Measurements from ENCODE around the gene HDAC8.
A peak's percentile ranks its signal among the peaks of the same experiment; 100 is the strongest.
"Not testable (repeated sequence)": the region's sequence is repeated elsewhere in the genome, so short reads cannot be mapped to it uniquely, and the experiment has no call there.

HDAC8 gene

GRCh38 chrX:72566448-72566847 lies 6.2 kb downstream of the HDAC8 start:
- Histone ChIP-seq H3K4me3 (no peak overlapping the region), H3K27me3 (ENCODE audit: low read depth) (no peaks in the 10 kb centered on the region), H3K36me3 (replicated peaks) (peaks cover 63% of the 10 kb centered on the region), H3K4me1 (peaks cover 10% of the 10 kb centered on the region), H3K9me3 (no peaks in the 10 kb centered on the region)
- in situ Hi-C loops (cut with MboI; ENCODE audit: low sequenced_read_pairs) = no loop called here
- DNase-seq (ENCODE audit: low spot score in 2 of 2) = no peak

- in situ Hi-C loops (cut with MboI; ENCODE audit: low sequenced_read_pairs); H3K4me3 ChIP-seq: not testable (repeated sequence)
Observed at GRCh38 chrX:72559655-72560054, 13.0 kb downstream of the HDAC8 start.

GRCh38 chrX:72554448-72555140 lies 18.0 kb downstream of the HDAC8 start:
- H3K36me3 ChIP-seq (replicated peaks) = peaks cover 3% of the 10 kb centered on the region; the same call in 1 of the 2 replicates
- no peaks in the 10 kb centered on the region for H3K27me3 ChIP-seq (ENCODE audit: low read depth)
- peak; percentile 47 to 82 for DNase-seq (ENCODE audit: low spot score in 2 of 2)
- H3K4me3 ChIP-seq = peak overlapping the region; percentile 13
- peaks cover 9% of the 10 kb centered on the region for H3K4me1 ChIP-seq
- in situ Hi-C loops (cut with MboI; ENCODE audit: low sequenced_read_pairs) = no loop called here
- H3K9me3 ChIP-seq = no peaks in the 10 kb centered on the region

More at GRCh38 chrX:72559655-72560054, 13.0 kb downstream of the HDAC8 start:
- H3K9me3 ChIP-seq; H3K4me1 ChIP-seq; H3K27me3 ChIP-seq (ENCODE audit: low read depth); DNase-seq (ENCODE audit: low spot score in 2 of 2): not testable (repeated sequence)
- peaks cover 25% of the 10 kb centered on the region for H3K36me3 ChIP-seq (replicated peaks)

- H3K4me1 ChIP-seq; DNase-seq (ENCODE audit: low spot score in 2 of 2); H3K27me3 ChIP-seq (ENCODE audit: low read depth); in situ Hi-C loops (cut with MboI; ENCODE audit: low sequenced_read_pairs); H3K36me3 ChIP-seq (replicated peaks); H3K9me3 ChIP-seq; H3K4me3 ChIP-seq: not testable (repeated sequence)
Observed at GRCh38 chrX:72552443-72552842, 20.2 kb downstream of the HDAC8 start.

GRCh38 chrX:72545990-72546389 lies 26.7 kb downstream of the HDAC8 start:
- in situ Hi-C loops (cut with MboI; ENCODE audit: low sequenced_read_pairs) = loop anchor here (25.0 kb wide), 1 partner anchor 259 kb away; the partner anchor contains the start of gene RPS4X

GRCh38 chrX:72540318-72540717 lies 32.3 kb downstream of the HDAC8 start:
- H3K9me3 ChIP-seq = no peaks in the 10 kb centered on the region
- H3K4me1 ChIP-seq = no peaks in the 10 kb centered on the region
- in situ Hi-C loops (cut with MboI; ENCODE audit: low sequenced_read_pairs) = loop anchor here (25.0 kb wide), 1 partner anchor 253 kb away; the partner anchor contains the start of gene RPS4X
- H3K27me3 ChIP-seq (ENCODE audit: low read depth) = no peaks in the 10 kb centered on the region
- peak in 1 of 2 experiments; percentile 50 for DNase-seq (ENCODE audit: low spot score in 2 of 2)
- no peak overlapping the region for H3K4me3 ChIP-seq
- peaks cover 3% of the 10 kb centered on the region; the same call in 1 of the 2 replicates for H3K36me3 ChIP-seq (replicated peaks)

More at GRCh38 chrX:72545990-72546389, 26.7 kb downstream of the HDAC8 start:
- Histone ChIP-seq H3K9me3 (no peaks in the 10 kb centered on the region), H3K36me3 (replicated peaks) (peaks cover 3% of the 10 kb centered on the region; the same call in 1 of the 2 replicates), H3K27me3 (ENCODE audit: low read depth) (no peaks in the 10 kb centered on the region), H3K4me3 (no peak overlapping the region), H3K4me1 (no peaks in the 10 kb centered on the region)
- no peak for DNase-seq (ENCODE audit: low spot score in 2 of 2)

- no peak overlapping the region for H3K4me3 ChIP-seq
- no peaks in the 10 kb centered on the region for H3K9me3 ChIP-seq
- in situ Hi-C loops (cut with MboI; ENCODE audit: low sequenced_read_pairs) = loop anchor here (25.0 kb wide), 1 partner anchor 253 kb away; the partner anchor contains the start of gene RPS4X
- no peak for DNase-seq (ENCODE audit: low spot score in 2 of 2)
- H3K36me3 ChIP-seq (replicated peaks) = peaks cover 3% of the 10 kb centered on the region; the same call in 1 of the 2 replicates
- H3K27me3 ChIP-seq (ENCODE audit: low read depth) = no peaks in the 10 kb centered on the region
- no peaks in the 10 kb centered on the region for H3K4me1 ChIP-seq
Observed at GRCh38 chrX:72539822-72540221, 32.8 kb downstream of the HDAC8 start.

GRCh38 chrX:72536542-72536941 lies 36.1 kb downstream of the HDAC8 start:
- DNase-seq (ENCODE audit: low spot score in 2 of 2) = no peak
- no peaks in the 10 kb centered on the region for H3K36me3 ChIP-seq (replicated peaks)
- H3K4me3 ChIP-seq = no peak overlapping the region
- no peaks in the 10 kb centered on the region for H3K27me3 ChIP-seq (ENCODE audit: low read depth)
- in situ Hi-C loops (cut with MboI; ENCODE audit: low sequenced_read_pairs) = loop anchor here (25.0 kb wide), 1 partner anchor 249 kb away; the partner anchor contains the start of gene RPS4X
- no peaks in the 10 kb centered on the region for H3K9me3 ChIP-seq
- H3K4me1 ChIP-seq = no peaks in the 10 kb centered on the region

GRCh38 chrX:72532366-72532765 lies 40.3 kb downstream of the HDAC8 start:
- H3K9me3 ChIP-seq = no peaks in the 10 kb centered on the region
- H3K36me3 ChIP-seq (replicated peaks) = no peaks in the 10 kb centered on the region
- H3K4me1 ChIP-seq = no peaks in the 10 kb centered on the region
- in situ Hi-C loops (cut with MboI; ENCODE audit: low sequenced_read_pairs) = loop anchor here (25.0 kb wide), 1 partner anchor 245 kb away; the partner anchor contains the start of gene RPS4X
- no peaks in the 10 kb centered on the region for H3K27me3 ChIP-seq (ENCODE audit: low read depth)
- no peak for DNase-seq (ENCODE audit: low spot score in 2 of 2)
- H3K4me3 ChIP-seq = no peak overlapping the region

GRCh38 chrX:72526534-72527508 lies 45.8 kb downstream of the HDAC8 start:
- H3K36me3 ChIP-seq (replicated peaks) = no peaks in the 10 kb centered on the region
- H3K9me3 ChIP-seq = no peaks in the 10 kb centered on the region
- no peaks in the 10 kb centered on the region for H3K27me3 ChIP-seq (ENCODE audit: low read depth)
- in situ Hi-C loops (cut with MboI; ENCODE audit: low sequenced_read_pairs) = loop anchor here (25.0 kb wide), 1 partner anchor 240 kb away; the partner anchor contains the start of gene RPS4X
- H3K4me1 ChIP-seq = no peaks in the 10 kb centered on the region
- no peak overlapping the region for H3K4me3 ChIP-seq
- no peak for DNase-seq (ENCODE audit: low spot score in 2 of 2)

GRCh38 chrX:72498782-72499181 lies 73.9 kb downstream of the HDAC8 start:
- Histone ChIP-seq H3K36me3 (replicated peaks) (no peaks in the 10 kb centered on the region), H3K27me3 (ENCODE audit: low read depth) (no peaks in the 10 kb centered on the region), H3K4me3 (no peak overlapping the region), H3K9me3 (no peaks in the 10 kb centered on the region), H3K4me1 (no peaks in the 10 kb centered on the region)
- no peak for DNase-seq (ENCODE audit: low spot score in 2 of 2)
- in situ Hi-C loops (cut with MboI; ENCODE audit: low sequenced_read_pairs) = no loop called here

- H3K9me3 ChIP-seq = no peaks in the 10 kb centered on the region
- H3K36me3 ChIP-seq (replicated peaks) = no peaks in the 10 kb centered on the region
- no peak for DNase-seq (ENCODE audit: low spot score in 2 of 2)
- no peaks in the 10 kb centered on the region for H3K27me3 ChIP-seq (ENCODE audit: low read depth)
- no peaks in the 10 kb centered on the region for H3K4me1 ChIP-seq
- in situ Hi-C loops (cut with MboI; ENCODE audit: low sequenced_read_pairs) = no loop called here
- no peak overlapping the region for H3K4me3 ChIP-seq
Observed at GRCh38 chrX:72495046-72495445, 77.6 kb downstream of the HDAC8 start.

GRCh38 chrX:72492499-72492898 lies 80.1 kb downstream of the HDAC8 start:
- H3K36me3 ChIP-seq (replicated peaks) = peaks cover 6% of the 10 kb centered on the region; the same call in 1 of the 2 replicates
- in situ Hi-C loops (cut with MboI; ENCODE audit: low sequenced_read_pairs) = no loop called here
- no peak for DNase-seq (ENCODE audit: low spot score in 2 of 2)
- H3K9me3 ChIP-seq = no peaks in the 10 kb centered on the region
- peaks cover 10% of the 10 kb centered on the region for H3K4me1 ChIP-seq
- H3K27me3 ChIP-seq (ENCODE audit: low read depth) = no peaks in the 10 kb centered on the region
- H3K4me3 ChIP-seq = no peak overlapping the region

Data from HAP-1 (cell line).